ENCODE measurements around the gene CLC.

DNA sequence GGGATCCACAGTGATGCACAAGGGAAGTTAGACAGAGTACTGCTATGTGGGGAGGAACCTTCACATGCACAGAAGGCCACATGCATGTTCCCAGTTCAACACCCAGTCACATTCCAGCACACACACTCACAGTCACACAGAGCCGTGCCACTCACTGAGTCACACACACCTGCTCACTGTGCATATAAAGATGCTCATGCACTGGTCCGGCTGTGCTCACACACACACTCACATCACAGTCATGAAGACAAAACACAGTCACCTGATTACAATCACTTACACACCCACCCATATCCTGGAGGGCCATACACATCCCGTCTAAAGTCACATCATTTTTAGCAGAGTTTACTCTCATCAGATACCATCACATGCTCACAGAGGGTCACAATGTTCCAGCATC lies 478 bp downstream of the CLC start:
- TF ChIP-seq, protein P1, sequence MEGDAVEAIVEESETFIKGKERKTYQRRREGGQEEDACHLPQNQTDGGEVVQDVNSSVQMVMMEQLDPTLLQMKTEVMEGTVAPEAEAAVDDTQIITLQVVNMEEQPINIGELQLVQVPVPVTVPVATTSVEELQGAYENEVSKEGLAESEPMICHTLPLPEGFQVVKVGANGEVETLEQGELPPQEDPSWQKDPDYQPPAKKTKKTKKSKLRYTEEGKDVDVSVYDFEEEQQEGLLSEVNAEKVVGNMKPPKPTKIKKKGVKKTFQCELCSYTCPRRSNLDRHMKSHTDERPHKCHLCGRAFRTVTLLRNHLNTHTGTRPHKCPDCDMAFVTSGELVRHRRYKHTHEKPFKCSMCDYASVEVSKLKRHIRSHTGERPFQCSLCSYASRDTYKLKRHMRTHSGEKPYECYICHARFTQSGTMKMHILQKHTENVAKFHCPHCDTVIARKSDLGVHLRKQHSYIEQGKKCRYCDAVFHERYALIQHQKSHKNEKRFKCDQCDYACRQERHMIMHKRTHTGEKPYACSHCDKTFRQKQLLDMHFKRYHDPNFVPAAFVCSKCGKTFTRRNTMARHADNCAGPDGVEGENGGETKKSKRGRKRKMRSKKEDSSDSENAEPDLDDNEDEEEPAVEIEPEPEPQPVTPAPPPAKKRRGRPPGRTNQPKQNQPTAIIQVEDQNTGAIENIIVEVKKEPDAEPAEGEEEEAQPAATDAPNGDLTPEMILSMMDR (IDR thresholded peaks at IDR 0.05; ENCODE audit: low read depth, low read length, poor library complexity, severe bottlenecking) = no peak
- no peak for TF ChIP-seq EZH2phosphoT487 (IDR thresholded peaks at IDR 0.05; ENCODE audit: borderline replicate concordance, low read length)
